SJSA1 (cell line): ENCODE data around the gene CABYR. TPM values are rescaled to one million over a fixed set of nuclear protein-coding genes. Genes with fewer than 3 reads are reported as not detected.

Experiments used
- DNase-seq, 2 experiments: peaks; one replicate each; pipeline ENCODE4 v3.0.0-alpha.2; 2015 to 2020; ENCODE audit warnings: low spot score in 2 of 2, low read depth in 1 of 2
- H3K27ac ChIP-seq: fragments of 250-450 bp; sonication (Bioruptor Pico); 2 replicates; pipeline ENCODE4 v1.5.1; 2020; ENCODE audit warnings: mild to moderate bottlenecking, moderate library complexity
- H3K27me3 ChIP-seq: fragments of 250-450 bp; sonication (Bioruptor Pico); replicated peaks from 2 replicates; pipeline ENCODE4 v1.5.1; 2020; ENCODE audit warnings: mild to moderate bottlenecking, moderate library complexity
- H3K36me3 ChIP-seq: fragments of 250-450 bp; sonication (Bioruptor Pico); 2 replicates; pipeline ENCODE4 v1.5.1; 2020; ENCODE audit warnings: mild to moderate bottlenecking
- H3K4me1 ChIP-seq: fragments of 250-450 bp; sonication (Bioruptor Pico); replicated peaks from 2 replicates; pipeline ENCODE4 v1.6.1; 2021; ENCODE audit warnings: mild to moderate bottlenecking
- H3K4me3 ChIP-seq: fragments of 250-450 bp; sonication (Bioruptor Pico); 2 replicates; pipeline ENCODE4 v1.5.1; 2020; ENCODE audit warnings: mild to moderate bottlenecking
- H3K9me3 ChIP-seq: fragments of 250-450 bp; sonication (Bioruptor Pico); replicated peaks from 2 replicates; pipeline ENCODE4 v1.5.1; 2020; ENCODE audit warnings: mild to moderate bottlenecking
- total RNA-seq: library from RNA; depleted of rRNA; stranded (reverse); fragments of >200 nt; shearing (Covaris generic); gene quantifications from 2 replicates; pipeline ENCODE4 v1.2.3, GENCODE V29; 2014

CABYR gene
- total RNA-seq, 1 experiment from 2014 or later = 9.3 TPM

DNA sequence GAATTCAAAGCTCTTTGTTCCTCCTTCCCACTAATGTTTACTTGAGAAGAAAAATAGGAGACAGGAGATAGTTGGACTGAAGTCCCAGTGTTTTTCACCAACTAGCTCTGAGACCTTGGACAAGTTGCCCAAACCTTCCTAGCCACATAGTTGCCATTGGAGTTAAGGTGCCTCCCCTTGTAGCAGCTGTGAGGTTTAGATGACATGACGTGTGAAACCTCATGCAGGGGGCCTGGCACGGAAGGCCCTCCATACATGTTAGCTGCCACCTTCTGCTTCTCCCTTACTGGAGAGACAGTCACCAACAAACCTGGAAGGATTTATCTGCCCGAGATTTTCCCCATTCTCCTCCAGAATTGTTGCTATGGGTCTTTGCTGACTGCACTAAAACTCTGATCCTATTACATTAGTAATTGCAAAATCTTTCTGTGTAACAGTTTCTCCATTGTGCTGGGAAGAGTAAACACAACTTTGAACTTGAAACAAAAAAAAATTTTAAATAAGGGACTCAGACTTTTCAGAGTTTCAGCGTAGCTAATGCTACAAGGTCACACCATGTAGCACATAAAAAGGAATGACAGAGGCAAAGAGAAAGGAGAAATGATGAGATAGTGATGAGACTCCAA lies 23.8 kb upstream of the CABYR start:
- Histone ChIP-seq H3K27ac (no peak overlapping the region), H3K36me3 (0 out of 2 replicates have a peak, but pooled peaks cover 4% of the 10 kb centered on the region), H3K9me3 (no peaks in the 10 kb centered on the region), H3K4me1 (no peaks in the 10 kb centered on the region), H3K27me3 (no peaks in the 10 kb centered on the region), H3K4me3 (no peak overlapping the region)
- no peak for DNase-seq

DNA sequence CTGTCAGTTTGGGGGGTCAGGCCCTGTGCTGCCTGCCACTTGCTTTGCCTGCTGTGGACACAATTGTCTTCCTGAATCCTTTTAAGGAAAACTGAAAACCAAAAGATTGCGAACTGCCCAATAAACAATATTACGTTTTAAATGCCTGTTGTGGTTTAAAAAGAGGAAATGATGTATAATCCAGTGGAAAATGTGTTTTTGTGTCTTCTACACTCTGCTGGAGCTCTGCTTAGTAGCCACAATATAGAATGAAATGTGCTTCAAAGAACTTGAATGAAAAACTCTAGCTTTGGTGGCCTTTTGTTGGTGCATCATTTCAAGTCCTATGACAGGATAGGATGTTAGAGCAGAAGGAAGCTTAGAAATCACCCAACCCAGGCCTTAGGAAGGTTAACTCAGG lies 23.2 kb upstream of the CABYR start:
- Histone ChIP-seq H3K36me3 (0 out of 2 replicates have a peak, but pooled peaks cover 4% of the 10 kb centered on the region), H3K27ac (no peak overlapping the region), H3K9me3 (no peaks in the 10 kb centered on the region), H3K27me3 (no peaks in the 10 kb centered on the region), H3K4me1 (no peaks in the 10 kb centered on the region), H3K4me3 (no peak overlapping the region)
- no peak for DNase-seq

DNA sequence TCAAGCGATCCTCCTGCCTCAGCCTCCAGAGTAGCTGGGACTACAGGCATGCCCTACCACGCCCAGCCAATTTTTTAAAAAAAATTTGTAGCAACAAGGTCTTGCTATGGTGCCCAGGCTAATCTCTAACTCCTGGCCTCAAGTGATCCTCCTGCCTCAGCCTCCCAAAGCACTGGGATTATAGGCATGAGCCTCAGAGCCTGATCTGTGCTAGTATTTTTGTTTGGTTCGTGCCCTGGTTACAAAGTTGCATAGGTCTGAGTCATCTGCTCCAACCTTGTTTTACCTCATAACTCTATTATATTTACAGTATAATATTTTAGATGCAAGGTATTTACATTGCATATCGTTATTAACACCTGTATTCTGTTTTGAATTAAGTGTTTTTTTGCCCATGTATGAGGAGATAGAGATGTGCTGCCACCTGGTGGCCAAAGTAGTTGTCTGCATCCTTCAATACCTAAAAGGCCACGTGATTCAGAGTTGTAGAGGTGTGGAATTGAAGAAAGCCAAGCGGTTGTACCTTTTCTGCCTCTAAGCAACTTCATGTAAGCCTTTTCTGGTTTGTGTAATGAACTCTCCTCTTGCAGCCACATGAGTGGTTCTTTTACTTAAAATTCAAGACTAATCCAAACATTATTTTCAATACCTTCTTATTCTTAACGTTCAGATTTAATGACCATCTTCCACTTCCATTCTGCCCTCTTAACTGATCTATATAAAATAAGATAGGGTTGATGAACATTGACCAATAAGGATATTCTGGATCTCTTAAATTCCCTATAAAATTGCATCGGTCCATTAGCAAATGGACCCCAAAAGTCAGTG lies 19.9 kb upstream of the CABYR start:
- H3K9me3 ChIP-seq = no peaks in the 10 kb centered on the region
- H3K4me1 ChIP-seq = no peaks in the 10 kb centered on the region
- no peak overlapping the region for H3K27ac ChIP-seq
- peak; percentile 42 to 53 for DNase-seq
- H3K27me3 ChIP-seq = no peaks in the 10 kb centered on the region
- H3K4me3 ChIP-seq = no peak overlapping the region
- H3K36me3 ChIP-seq = 0 out of 2 replicates have a peak, but pooled peaks cover 4% of the 10 kb centered on the region

DNA sequence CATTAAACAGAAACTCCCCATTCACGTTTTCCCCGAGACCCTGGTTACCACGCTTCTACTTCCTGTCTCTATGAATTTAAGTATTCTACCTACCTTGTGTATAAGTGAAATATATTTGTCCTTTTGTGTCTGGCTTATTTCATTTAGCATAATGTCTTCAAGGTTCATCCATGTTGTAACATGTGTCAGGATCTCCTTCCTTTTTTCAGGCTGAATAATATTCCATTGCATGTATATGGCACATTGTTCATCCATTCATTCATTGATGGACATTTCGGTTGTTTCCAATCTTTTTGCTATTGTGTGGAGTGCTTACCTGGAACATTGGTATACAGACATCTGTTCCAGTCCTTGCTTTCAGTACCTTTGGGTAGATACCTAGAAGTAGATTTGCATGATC lies 18.2 kb upstream of the CABYR start:
- Histone ChIP-seq H3K9me3 (no peaks in the 10 kb centered on the region), H3K36me3 (0 out of 2 replicates have a peak, but pooled peaks cover 4% of the 10 kb centered on the region), H3K4me1 (no peaks in the 10 kb centered on the region), H3K27me3 (no peaks in the 10 kb centered on the region), H3K27ac (no peak overlapping the region), H3K4me3 (no peak overlapping the region)
- DNase-seq = no peak

DNA sequence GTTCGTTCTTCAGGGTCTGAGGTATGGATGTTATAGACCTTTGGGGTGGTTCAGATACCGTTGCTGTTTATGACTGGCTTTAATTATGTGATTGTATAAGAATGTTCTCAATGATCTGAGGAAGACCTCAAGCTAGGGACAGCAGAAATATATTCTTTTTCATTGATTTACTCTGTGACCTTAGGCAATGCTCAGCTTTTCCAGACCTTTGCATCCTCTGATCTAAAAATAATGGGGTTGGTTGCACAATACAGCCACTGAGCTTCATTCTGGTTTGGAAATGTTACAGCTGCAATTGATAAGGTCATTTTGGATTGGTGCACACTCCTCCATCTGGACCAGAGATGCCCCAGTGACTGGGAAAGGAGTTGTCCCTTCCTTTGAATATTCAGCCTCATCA lies 17.2 kb upstream of the CABYR start:
- Histone ChIP-seq H3K4me1 (no peaks in the 10 kb centered on the region), H3K36me3 (0 out of 2 replicates have a peak, but pooled peaks cover 4% of the 10 kb centered on the region), H3K9me3 (no peaks in the 10 kb centered on the region), H3K4me3 (no peak overlapping the region), H3K27ac (no peak overlapping the region), H3K27me3 (no peaks in the 10 kb centered on the region)
- no peak for DNase-seq

DNA sequence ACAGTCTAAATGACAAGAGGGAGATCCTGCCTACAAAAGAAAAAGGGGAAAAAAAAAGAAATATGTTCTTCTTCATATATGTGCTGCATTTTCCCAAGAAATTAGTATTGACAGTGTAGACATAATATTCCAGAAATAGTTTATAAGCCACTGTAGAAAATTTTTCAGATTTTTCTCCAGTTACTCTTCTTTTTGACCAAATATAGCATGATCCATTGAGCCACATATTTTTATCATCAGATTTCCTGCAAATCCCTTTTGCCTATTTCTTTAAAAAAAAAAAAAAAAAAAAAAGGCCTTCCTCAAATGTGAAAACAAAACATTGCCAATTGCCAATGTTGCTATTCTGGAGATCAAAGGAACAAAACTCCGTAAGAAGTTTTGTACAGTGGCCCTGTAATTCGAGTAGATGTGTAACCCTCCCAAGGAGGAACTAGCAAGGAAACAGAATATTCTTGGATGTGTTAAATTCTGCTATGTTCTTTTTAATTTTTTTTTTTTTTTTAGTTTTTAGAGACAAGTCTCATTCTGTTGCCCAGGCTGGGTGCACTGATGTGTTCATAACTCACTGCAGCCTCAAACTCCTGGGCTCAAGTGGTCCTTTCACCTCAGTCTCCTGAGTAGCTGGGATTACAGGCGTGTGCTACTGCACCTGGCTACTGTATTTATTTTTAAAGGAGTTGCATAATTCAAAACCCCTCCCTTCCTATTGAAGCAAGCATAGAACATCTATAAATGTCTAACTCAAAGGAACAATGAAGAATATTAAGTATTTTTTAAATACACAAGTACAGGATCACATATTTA lies 12.5 kb upstream of the CABYR start:
- no peak for DNase-seq
- Histone ChIP-seq H3K27ac (no peak overlapping the region), H3K4me1 (no peaks in the 10 kb centered on the region), H3K4me3 (no peak overlapping the region), H3K9me3 (no peaks in the 10 kb centered on the region), H3K36me3 (peaks cover 6% of the 10 kb centered on the region; the same call in 1 of the 2 replicates), H3K27me3 (no peaks in the 10 kb centered on the region)

DNA sequence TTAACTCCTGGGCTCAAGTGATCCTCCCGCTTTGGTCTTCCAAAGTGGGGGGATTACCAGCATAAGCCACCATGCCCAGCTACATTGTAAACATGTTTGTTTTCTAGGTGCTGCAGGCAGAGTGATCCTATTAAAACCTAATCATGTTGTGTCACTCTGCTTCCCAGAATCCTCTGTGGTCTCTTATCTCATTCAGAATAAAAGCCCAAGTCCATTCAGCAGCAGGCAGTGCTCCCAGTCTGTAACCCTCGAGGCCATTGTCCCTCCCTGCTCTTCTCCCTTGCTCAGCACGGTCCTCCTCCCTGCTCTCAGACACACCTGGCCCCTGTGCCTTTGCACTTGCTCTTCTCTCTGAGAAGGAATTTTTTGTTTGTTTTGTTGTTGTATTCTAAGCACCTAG lies 11.1 kb upstream of the CABYR start:
- H3K36me3 ChIP-seq = peaks cover 10% of the 10 kb centered on the region; the same call in 1 of the 2 replicates
- H3K9me3 ChIP-seq = no peaks in the 10 kb centered on the region
- H3K27me3 ChIP-seq = no peaks in the 10 kb centered on the region
- no peak overlapping the region for H3K4me3 ChIP-seq
- H3K27ac ChIP-seq = no peak overlapping the region
- no peak for DNase-seq
- H3K4me1 ChIP-seq = no peaks in the 10 kb centered on the region

DNA sequence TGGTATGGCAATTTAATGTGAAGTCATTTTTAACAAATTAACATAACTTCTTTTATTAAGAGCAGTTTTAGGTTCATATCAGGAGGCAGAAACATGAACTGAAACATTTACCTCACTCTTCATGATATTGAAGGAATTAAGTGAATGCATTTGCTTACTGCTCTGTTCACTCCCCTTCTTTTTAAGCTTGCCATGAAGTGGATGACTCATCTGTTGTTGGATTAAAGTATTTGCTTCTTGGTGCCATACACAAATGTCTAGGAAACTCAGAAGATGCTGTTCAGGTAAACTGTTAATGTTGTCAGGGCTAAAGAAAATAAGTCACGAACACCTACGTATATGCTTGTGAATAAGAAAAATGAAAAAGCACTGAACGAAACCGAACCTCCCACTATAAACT lies 10.2 kb upstream of the CABYR start:
- no peaks in the 10 kb centered on the region for H3K4me1 ChIP-seq
- no peak overlapping the region for H3K4me3 ChIP-seq
- no peaks in the 10 kb centered on the region for H3K9me3 ChIP-seq
- peaks cover 10% of the 10 kb centered on the region; the same call in 1 of the 2 replicates for H3K36me3 ChIP-seq
- no peak overlapping the region for H3K27ac ChIP-seq
- DNase-seq = no peak
- H3K27me3 ChIP-seq = no peaks in the 10 kb centered on the region

DNA sequence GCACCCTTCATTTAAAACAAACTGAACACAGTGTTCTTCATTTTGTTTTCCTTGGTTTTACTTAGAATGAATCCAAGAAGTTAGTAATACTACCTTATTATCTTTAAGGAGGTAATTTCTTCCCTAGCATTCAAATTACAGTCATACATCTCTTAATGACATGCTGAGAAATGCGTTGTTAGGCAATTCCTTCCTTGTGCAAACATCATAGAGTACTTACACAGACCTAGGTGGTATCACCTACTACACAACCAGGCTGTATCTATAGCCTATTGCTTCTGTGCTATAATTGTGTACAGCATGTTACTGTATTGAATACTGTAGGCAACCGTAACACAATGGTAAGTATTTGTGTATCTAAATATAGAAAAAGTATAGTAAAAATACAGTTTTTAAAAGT lies 8.4 kb upstream of the CABYR start:
- Histone ChIP-seq H3K9me3 (no peaks in the 10 kb centered on the region), H3K4me1 (no peaks in the 10 kb centered on the region), H3K4me3 (no peak overlapping the region), H3K36me3 (peaks cover 10% of the 10 kb centered on the region; the same call in 1 of the 2 replicates), H3K27me3 (no peaks in the 10 kb centered on the region), H3K27ac (no peak overlapping the region)
- DNase-seq = no peak

DNA sequence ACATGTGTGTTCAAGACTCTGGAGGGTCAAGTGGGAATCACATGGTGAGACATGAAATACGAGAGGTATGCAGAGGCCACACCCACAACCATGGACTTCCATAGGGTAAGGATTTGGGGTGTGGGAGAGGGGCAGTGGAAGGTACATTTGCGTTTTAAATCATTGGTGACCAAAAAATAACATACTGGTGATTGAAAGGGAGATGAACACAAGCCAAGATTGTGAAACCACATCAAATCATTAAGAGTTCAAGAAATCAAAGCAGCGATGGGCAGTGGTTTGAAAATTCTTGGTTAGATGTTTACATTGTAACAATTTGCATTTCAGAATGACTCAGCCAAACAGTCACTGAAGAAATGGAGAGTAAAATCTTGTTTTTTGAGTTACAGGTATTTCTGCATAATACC lies 1.9 kb upstream of the CABYR start:
- H3K9me3 ChIP-seq = no peaks in the 10 kb centered on the region
- peak in 1 of 2 experiments; percentile 33 for DNase-seq
- H3K36me3 ChIP-seq = 0 out of 2 replicates have a peak, but pooled peaks cover 4% of the 10 kb centered on the region

DNA sequence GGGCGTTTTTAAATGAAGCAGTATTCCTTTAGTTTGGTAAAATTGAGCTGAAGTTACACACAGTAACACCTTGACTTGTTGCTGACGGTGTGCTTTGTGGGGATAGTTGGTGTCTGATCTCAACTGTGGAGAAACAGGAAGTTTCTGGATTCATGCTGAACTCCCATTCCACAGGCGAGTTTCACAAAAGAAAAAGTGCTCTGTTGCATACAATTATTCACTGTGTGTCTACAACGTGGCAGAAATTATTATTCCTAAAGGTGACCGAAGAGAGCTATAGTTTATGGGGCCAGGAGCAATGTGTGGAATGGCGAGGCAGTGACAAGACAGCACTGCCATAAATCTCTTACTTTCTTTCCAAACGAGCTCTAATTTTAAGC lies 463 bp upstream of the CABYR start:
- Histone ChIP-seq H3K36me3 (no peaks in the 10 kb centered on the region), H3K27ac (0 out of 2 replicates have a peak overlapping the region, but pooled peaks have one; percentile 10), H3K27me3 (no peaks in the 10 kb centered on the region), H3K4me1 (peaks cover 16% of the 10 kb centered on the region), H3K9me3 (no peaks in the 10 kb centered on the region), H3K4me3 (peak overlapping the region; percentile 46)
- no peak for DNase-seq

More for the DNA sequence above, 1.9 kb upstream of the CABYR start:
- Histone ChIP-seq H3K4me3 (no peak overlapping the region), H3K4me1 (peaks cover 16% of the 10 kb centered on the region), H3K27ac (no peak overlapping the region), H3K27me3 (no peaks in the 10 kb centered on the region)

DNA sequence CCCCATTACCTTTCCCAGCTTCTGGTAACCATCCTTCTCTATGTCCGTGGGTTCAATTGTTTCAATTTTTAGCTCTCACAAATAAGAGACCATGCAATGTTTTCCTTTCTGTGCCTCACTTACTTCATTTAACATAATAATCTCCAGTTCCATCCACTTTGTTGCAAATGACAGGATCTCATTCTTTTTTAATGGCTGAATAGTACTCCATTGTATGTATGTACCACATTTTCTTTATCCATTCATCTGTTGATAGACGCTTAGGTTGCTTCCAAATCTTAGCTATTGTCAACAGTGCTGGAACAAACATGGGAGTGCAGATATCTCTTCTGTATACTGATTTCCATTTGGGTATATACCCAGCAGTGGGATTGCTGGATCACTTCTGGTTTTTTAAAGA lies 1.8 kb downstream of the CABYR start:
- peaks cover 16% of the 10 kb centered on the region for H3K4me1 ChIP-seq
- H3K27ac ChIP-seq = no peak overlapping the region
- no peaks in the 10 kb centered on the region for H3K36me3 ChIP-seq
- no peaks in the 10 kb centered on the region for H3K27me3 ChIP-seq
- no peak for DNase-seq
- H3K9me3 ChIP-seq = no peaks in the 10 kb centered on the region
- H3K4me3 ChIP-seq = no peak overlapping the region

DNA sequence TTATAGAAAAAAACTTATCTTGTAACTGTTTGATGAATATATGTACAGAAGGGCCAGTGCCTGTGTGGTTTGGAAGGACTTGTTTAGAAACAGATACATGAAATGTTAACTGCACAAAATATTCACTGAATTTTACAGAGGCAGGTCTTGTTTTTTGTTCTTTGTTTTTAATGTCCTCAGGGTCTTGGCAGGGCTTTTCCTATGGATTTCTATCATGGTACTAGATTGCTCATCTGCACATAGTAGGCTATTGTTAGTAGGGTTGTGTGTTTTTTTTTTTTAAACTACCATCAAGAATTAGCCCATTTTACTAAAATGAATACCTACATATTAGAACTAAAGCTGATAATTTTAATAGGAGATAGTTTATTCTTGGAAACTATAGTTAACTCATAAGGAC lies 3.5 kb downstream of the CABYR start:
- Histone ChIP-seq H3K36me3 (no peaks in the 10 kb centered on the region), H3K4me1 (peaks cover 8% of the 10 kb centered on the region), H3K27ac (no peak overlapping the region), H3K4me3 (no peak overlapping the region), H3K9me3 (no peaks in the 10 kb centered on the region), H3K27me3 (no peaks in the 10 kb centered on the region)
- DNase-seq = no peak
